Panc1 (cell line): ENCODE results near the gene DPP9.

Source experiments
- POLR2AphosphoS5 ChIP-seq: IDR thresholded peaks from 2 replicates; pipeline ENCODE4 v1.6.1; 2012; ENCODE audit warnings: mild to moderate bottlenecking, low read depth, low read length, moderate library complexity
- SIN3A ChIP-seq: IDR thresholded peaks from 2 replicates; pipeline ENCODE4 v1.6.1; 2012; ENCODE audit warnings: low read depth, mild to moderate bottlenecking, low read length, moderate library complexity, borderline replicate concordance; ENCODE audit not compliant: insufficient read depth
- TF ChIP-seq, protein P1 (sequence below): fragments of 450-650 bp; IDR thresholded peaks from 2 replicates; pipeline ENCODE4 v1.5.1; 2017; ENCODE audit warnings: mild to moderate bottlenecking
- TF ChIP-seq, protein P2 (sequence below), 2 experiments: IDR thresholded peaks; 2 replicates each; pipeline ENCODE4 v1.6.1; 2011 to 2012; ENCODE audit warnings: low read depth in 2 of 2, control low read depth in 1 of 2, low read length in 1 of 2, mild to moderate bottlenecking in 1 of 2, moderate library complexity in 1 of 2; ENCODE audit not compliant: insufficient read depth in 1 of 2

DNA sequence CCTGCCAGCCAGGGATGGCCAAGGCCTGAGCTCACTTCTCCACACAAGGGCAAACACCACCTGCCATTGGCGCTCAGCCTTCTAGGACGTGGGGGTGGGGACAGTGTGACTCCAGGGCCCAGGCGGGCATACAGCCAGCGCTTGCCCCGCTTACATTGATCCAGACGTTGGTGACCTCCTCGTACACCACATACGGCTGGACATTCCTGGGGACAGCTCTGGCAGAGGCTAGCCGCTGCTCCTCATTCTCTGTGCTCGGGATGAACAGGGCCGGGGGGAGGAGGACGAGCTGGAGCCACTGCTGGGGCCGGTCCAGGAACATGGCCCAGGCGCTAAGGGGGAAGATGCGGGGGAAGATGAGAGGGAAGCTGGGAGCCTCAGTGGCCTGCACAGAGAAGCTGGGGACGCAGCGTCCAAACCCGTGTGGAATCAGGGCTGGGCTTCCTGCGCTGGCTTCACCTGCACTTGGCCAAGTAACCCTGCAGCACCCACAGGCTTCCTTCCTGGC, 28.4 kb downstream of the DPP9 start:
- TF ChIP-seq, protein P1, sequence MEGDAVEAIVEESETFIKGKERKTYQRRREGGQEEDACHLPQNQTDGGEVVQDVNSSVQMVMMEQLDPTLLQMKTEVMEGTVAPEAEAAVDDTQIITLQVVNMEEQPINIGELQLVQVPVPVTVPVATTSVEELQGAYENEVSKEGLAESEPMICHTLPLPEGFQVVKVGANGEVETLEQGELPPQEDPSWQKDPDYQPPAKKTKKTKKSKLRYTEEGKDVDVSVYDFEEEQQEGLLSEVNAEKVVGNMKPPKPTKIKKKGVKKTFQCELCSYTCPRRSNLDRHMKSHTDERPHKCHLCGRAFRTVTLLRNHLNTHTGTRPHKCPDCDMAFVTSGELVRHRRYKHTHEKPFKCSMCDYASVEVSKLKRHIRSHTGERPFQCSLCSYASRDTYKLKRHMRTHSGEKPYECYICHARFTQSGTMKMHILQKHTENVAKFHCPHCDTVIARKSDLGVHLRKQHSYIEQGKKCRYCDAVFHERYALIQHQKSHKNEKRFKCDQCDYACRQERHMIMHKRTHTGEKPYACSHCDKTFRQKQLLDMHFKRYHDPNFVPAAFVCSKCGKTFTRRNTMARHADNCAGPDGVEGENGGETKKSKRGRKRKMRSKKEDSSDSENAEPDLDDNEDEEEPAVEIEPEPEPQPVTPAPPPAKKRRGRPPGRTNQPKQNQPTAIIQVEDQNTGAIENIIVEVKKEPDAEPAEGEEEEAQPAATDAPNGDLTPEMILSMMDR: no peak
- TF ChIP-seq SIN3A: no peak
- TF ChIP-seq, protein P2, sequence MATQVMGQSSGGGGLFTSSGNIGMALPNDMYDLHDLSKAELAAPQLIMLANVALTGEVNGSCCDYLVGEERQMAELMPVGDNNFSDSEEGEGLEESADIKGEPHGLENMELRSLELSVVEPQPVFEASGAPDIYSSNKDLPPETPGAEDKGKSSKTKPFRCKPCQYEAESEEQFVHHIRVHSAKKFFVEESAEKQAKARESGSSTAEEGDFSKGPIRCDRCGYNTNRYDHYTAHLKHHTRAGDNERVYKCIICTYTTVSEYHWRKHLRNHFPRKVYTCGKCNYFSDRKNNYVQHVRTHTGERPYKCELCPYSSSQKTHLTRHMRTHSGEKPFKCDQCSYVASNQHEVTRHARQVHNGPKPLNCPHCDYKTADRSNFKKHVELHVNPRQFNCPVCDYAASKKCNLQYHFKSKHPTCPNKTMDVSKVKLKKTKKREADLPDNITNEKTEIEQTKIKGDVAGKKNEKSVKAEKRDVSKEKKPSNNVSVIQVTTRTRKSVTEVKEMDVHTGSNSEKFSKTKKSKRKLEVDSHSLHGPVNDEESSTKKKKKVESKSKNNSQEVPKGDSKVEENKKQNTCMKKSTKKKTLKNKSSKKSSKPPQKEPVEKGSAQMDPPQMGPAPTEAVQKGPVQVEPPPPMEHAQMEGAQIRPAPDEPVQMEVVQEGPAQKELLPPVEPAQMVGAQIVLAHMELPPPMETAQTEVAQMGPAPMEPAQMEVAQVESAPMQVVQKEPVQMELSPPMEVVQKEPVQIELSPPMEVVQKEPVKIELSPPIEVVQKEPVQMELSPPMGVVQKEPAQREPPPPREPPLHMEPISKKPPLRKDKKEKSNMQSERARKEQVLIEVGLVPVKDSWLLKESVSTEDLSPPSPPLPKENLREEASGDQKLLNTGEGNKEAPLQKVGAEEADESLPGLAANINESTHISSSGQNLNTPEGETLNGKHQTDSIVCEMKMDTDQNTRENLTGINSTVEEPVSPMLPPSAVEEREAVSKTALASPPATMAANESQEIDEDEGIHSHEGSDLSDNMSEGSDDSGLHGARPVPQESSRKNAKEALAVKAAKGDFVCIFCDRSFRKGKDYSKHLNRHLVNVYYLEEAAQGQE (IDR thresholded peaks at IDR 0.05; ENCODE audit: insufficient read depth in 1 of 2, low read depth in 2 of 2, low read length in 1 of 2): no peak
- TF ChIP-seq POLR2AphosphoS5: no peak
